ENCODE measurements around the gene STRA6. TPM values are rescaled to one million over a fixed set of nuclear protein-coding genes. Genes with fewer than 3 reads are reported as not detected.
A peak's percentile ranks its signal among the peaks of the same experiment; 100 is the strongest.

The STRA6 gene
- total RNA-seq, 1 donor from 2014 or later, result 1.8 TPM

DNA sequence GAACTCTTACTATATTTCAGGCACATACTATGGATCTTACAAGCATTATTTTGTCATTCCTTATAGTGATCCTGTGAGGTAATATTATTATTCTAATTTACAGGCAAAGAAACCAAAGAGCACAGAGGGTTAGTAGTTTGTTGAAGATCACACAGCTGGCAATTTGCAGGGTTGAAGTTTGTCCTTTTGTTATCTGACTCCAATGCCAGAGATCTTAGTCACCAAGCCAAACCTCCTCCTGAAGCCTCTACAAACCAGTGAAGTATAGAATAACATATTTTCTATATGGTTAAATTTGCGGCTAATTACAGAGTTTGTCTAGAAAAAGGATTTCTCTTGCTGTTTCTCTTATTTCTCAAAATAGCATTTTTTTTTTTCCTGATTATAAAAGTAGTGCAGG is 61.0 kb downstream of the STRA6 start:
- no peak for DNase-seq (ENCODE audit: low read depth)
- H3K4me3 ChIP-seq (ENCODE audit: low read depth, low read length), result no peak overlapping the region
- peaks cover 12% of the 10 kb centered on the region for H3K27me3 ChIP-seq (ENCODE audit: control insufficient read depth, insufficient read depth, low read length)
- TF ChIP-seq, protein P1, sequence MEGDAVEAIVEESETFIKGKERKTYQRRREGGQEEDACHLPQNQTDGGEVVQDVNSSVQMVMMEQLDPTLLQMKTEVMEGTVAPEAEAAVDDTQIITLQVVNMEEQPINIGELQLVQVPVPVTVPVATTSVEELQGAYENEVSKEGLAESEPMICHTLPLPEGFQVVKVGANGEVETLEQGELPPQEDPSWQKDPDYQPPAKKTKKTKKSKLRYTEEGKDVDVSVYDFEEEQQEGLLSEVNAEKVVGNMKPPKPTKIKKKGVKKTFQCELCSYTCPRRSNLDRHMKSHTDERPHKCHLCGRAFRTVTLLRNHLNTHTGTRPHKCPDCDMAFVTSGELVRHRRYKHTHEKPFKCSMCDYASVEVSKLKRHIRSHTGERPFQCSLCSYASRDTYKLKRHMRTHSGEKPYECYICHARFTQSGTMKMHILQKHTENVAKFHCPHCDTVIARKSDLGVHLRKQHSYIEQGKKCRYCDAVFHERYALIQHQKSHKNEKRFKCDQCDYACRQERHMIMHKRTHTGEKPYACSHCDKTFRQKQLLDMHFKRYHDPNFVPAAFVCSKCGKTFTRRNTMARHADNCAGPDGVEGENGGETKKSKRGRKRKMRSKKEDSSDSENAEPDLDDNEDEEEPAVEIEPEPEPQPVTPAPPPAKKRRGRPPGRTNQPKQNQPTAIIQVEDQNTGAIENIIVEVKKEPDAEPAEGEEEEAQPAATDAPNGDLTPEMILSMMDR (IDR thresholded peaks at IDR 0.05; ENCODE audit: insufficient read depth, low read length, poor library complexity, severe bottlenecking), result no peak
- no peaks in the 10 kb centered on the region for H3K36me3 ChIP-seq (ENCODE audit: control insufficient read depth, insufficient read depth, low read length)

DNA sequence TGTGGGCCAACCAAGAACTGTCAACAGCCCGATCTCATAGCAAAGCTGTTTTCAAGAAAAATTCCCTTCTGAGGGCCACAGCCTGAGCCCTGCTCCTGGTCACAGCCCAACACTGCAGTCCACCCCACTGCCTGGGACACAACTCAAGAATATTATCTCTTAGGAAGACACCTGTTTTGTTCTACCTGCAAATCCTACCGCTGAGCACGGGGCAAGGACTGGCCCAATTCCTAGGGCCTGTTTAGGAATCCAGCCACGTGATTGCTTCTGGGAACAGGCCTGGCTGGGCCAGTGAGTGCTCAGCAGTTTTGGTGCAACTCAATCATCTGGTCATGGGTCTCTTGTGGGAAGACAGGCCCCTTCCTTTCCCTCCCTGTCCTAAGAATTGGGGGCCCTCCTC is 63.9 kb downstream of the STRA6 start:
- DNase-seq (ENCODE audit: low read depth), result no peak
- TF ChIP-seq, protein P1 (IDR thresholded peaks at IDR 0.05; ENCODE audit: insufficient read depth, low read length, poor library complexity, severe bottlenecking), result no peak
- no peaks in the 10 kb centered on the region for H3K36me3 ChIP-seq (ENCODE audit: control insufficient read depth, insufficient read depth, low read length)
- H3K27me3 ChIP-seq (ENCODE audit: control insufficient read depth, insufficient read depth, low read length), result peaks cover 31% of the 10 kb centered on the region
- no peak overlapping the region for H3K4me3 ChIP-seq (ENCODE audit: low read depth, low read length)

DNA sequence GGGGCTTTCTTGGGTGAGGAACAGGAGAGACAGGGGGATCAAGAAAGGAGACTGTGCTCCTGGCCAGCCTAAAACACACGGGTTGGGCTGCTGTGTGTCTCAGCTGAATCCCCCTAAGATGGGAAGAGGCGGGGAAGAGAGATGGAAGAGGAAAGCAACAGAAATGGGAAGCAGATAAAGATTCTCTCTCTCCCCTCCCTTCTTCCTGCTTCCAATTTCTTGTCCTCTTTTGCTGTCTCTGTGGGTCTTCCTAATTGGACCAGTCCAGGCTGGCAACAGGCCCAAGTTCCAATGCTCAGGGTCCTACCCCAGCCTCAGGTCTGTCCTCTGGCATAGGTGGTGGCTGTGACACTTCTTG is 65.1 kb downstream of the STRA6 start:
- H3K27me3 ChIP-seq (ENCODE audit: control insufficient read depth, insufficient read depth, low read length), result peaks cover 43% of the 10 kb centered on the region
- DNase-seq (ENCODE audit: low read depth), result no peak
- H3K4me3 ChIP-seq (ENCODE audit: low read depth, low read length), result no peak overlapping the region
- no peaks in the 10 kb centered on the region for H3K36me3 ChIP-seq (ENCODE audit: control insufficient read depth, insufficient read depth, low read length)
- TF ChIP-seq, protein P1 (IDR thresholded peaks at IDR 0.05; ENCODE audit: insufficient read depth, low read length, poor library complexity, severe bottlenecking), result no peak

DNA sequence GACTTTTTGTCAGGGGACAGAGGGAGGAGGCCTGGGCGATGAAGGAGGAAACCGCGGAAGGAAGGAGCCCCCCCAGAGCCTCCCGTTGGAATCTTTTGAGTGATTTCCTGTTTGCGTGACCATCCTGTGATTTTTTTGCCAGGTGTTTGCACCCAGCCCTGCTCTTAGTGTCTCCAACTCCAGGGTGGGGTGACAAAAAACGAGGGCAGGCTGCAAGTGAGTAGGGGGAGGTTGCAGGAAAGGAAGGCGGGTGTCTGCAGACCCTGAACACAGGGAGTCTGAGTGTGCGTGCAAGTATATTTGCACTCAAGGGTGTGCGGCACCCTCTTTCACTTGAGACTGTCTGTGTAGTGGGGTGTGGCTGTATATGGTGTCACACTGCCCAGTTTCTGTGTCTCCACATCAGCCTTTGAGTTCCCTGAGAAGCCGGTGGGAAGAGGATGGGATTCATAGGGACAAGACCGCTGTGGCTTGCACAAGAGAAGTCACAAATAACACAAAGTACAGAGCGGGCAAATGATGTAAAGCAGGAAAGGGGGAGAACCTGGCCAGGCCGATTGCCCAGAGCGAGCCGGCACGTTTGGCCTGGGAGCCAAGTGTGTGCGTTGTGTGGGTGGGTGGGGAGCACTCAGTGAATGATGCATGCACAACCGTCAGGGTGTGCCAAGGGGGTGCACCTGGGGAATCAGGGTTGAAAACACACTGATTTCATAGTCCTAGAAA is 65.6 kb downstream of the STRA6 start:
- Histone ChIP-seq H3K4me3 (ENCODE audit: low read depth, low read length) (peak overlapping the region; percentile 36), H3K36me3 (ENCODE audit: control insufficient read depth, insufficient read depth, low read length) (no peaks in the 10 kb centered on the region), H3K27me3 (ENCODE audit: control insufficient read depth, insufficient read depth, low read length) (peaks cover 48% of the 10 kb centered on the region)
- TF ChIP-seq, protein P1 (IDR thresholded peaks at IDR 0.05; ENCODE audit: insufficient read depth, low read length, poor library complexity, severe bottlenecking), result no peak
- DNase-seq (ENCODE audit: low read depth), result no peak

DNA sequence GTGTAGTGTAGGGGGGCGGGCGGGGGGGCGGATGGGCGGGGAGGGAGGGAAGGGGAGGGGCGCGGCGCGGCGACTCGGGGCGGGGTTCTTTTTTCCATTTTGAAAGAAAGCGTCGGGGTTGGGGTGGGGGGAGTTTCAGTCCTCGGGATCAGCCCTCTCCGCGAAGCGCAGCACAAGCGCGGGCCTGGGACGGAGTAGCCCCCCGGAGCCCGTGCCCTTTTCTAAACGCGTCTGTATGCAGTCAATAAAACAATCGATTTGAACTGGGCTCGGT is 66.1 kb downstream of the STRA6 start:
- TF ChIP-seq, protein P1 (IDR thresholded peaks at IDR 0.05; ENCODE audit: insufficient read depth, low read length, poor library complexity, severe bottlenecking), result no peak
- H3K36me3 ChIP-seq (ENCODE audit: control insufficient read depth, insufficient read depth, low read length), result no peaks in the 10 kb centered on the region

DNA sequence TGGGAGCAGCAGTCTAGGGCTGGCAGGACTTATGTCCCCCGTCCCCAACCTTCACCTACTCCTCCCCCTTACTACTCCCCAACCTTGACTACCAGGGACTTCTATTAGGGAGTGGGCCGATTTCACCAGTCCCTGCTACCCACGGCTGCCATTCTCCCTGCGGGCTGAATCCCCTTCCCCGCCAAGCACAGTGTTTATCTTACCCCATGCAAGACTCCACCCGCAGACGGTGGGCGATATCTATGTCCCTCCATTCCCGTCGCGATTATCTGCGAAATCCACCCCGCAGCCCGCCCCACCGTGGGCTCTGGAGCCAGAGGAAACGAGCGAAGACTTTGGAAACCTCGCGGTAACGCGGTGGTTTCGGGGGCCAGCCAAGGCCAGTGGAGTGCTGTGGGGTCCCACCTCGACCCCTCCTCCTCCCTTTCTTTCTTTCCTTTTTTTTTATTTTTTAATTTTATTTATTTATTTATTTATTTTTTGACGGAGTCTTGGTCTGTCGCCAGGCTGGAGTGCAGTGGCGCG is 67.5 kb downstream of the STRA6 start:
- Histone ChIP-seq H3K4me3 (ENCODE audit: low read depth, low read length) (no peak overlapping the region), H3K27me3 (ENCODE audit: control insufficient read depth, insufficient read depth, low read length) (peaks cover 63% of the 10 kb centered on the region), H3K36me3 (ENCODE audit: control insufficient read depth, insufficient read depth, low read length) (no peaks in the 10 kb centered on the region)
- TF ChIP-seq, protein P1 (IDR thresholded peaks at IDR 0.05; ENCODE audit: insufficient read depth, low read length, poor library complexity, severe bottlenecking), result no peak
- no peak for DNase-seq (ENCODE audit: low read depth)

More for the DNA sequence above, 66.1 kb downstream of the STRA6 start:
- no peak for DNase-seq (ENCODE audit: low read depth)
- H3K27me3 ChIP-seq (ENCODE audit: control insufficient read depth, insufficient read depth, low read length), result peaks cover 53% of the 10 kb centered on the region
- H3K4me3 ChIP-seq (ENCODE audit: low read depth, low read length), result peak overlapping the region; percentile 36
